HG03097 (cell line): ENCODE data around the gene GPR55.
"Not testable (repeated sequence)": the region's sequence is repeated elsewhere in the genome, so short reads cannot be mapped to it uniquely, and the experiment has no call there.

Source experiments
- ATAC-seq: cut with Tn5 transposase; IDR thresholded peaks from one replicate; pipeline ENCODE4 v1.9.1; 2021; ENCODE audit not compliant: unreplicated experiment, low FRiP score

Gene GPR55

GRCh38 chr2:230936243-230936642 lies 11.2 kb upstream of the GPR55 start:
- ATAC-seq = not testable (repeated sequence)

GRCh38 chr2:230935130-230935430 lies 10.0 kb upstream of the GPR55 start:
- no peak for ATAC-seq

GRCh38 chr2:230934231-230935129 lies 9.4 kb upstream of the GPR55 start:
- ATAC-seq = no peak

- no peak for ATAC-seq
These were observed 8.6 kb upstream of the GPR55 start for GRCh38 chr2:230933521-230934180.

- ATAC-seq = no peak
These were observed 7.8 kb upstream of the GPR55 start for GRCh38 chr2:230932556-230933511.

GRCh38 chr2:230931556-230932231 lies 6.7 kb upstream of the GPR55 start:
- no peak for ATAC-seq

GRCh38 chr2:230930928-230931555 lies 6.0 kb upstream of the GPR55 start:
- no peak for ATAC-seq

- no peak for ATAC-seq
These were observed 5.2 kb upstream of the GPR55 start for GRCh38 chr2:230930149-230930780.

GRCh38 chr2:230929381-230930148 lies 4.5 kb upstream of the GPR55 start:
- ATAC-seq = no peak

GRCh38 chr2:230928701-230929380 lies 3.8 kb upstream of the GPR55 start:
- no peak for ATAC-seq

GRCh38 chr2:230927711-230928341 lies 2.8 kb upstream of the GPR55 start:
- ATAC-seq = no peak

- ATAC-seq = no peak
These were observed 1.1 kb upstream of the GPR55 start for GRCh38 chr2:230925879-230926765.

- no peak for ATAC-seq
These were observed 419 bp upstream of the GPR55 start for GRCh38 chr2:230925443-230925878.

GRCh38 chr2:230924092-230924469 lies 961 bp downstream of the GPR55 start:
- no peak for ATAC-seq

GRCh38 chr2:230922951-230923717 lies 1.9 kb downstream of the GPR55 start:
- no peak for ATAC-seq
